IMR-90 (cell line): Measurements from ENCODE around the gene ADORA2A. TPM values are rescaled to one million over a fixed set of nuclear protein-coding genes. Genes with fewer than 3 reads are reported as not detected.

Experiments
- ATAC-seq: fragments of 200-7000 bp; cut with Tn5 transposase; 2 replicates; pipeline ENCODE4 v1.9.1; 2020; ENCODE audit warnings: low read depth, mild to moderate bottlenecking, moderate library complexity
- BruUV-seq: library from RNA; stranded (reverse); fragments of 400-500 nt; replicated peaks from 2 replicates; lab custom pipeline; 2021; lab: Mats Ljungman, UMichigan
- CTCF ChIA-PET: fragments of 300-600 bp; formaldehyde crosslinking; extraction: SDS; loops from one replicate; lab custom pipeline; 2021; ENCODE audit warnings: antibody characterized with exemption; lab: Yijun Ruan, JAX
- POLR2A ChIA-PET: fragments of 300-600 bp; sonication (Branson Sonifier 250); formaldehyde crosslinking; loops from one replicate; lab custom pipeline; 2022; ENCODE audit warnings: antibody characterized with exemption; ENCODE audit not compliant: unreplicated experiment; lab: Charles Lee
- DNase-seq: peaks from one replicate; pipeline ENCODE4 v3.0.0; 2013
- H2AFZ ChIP-seq: replicated peaks from 2 replicates; pipeline ENCODE3; 2013; ENCODE audit warnings: low read length, mild to moderate bottlenecking; ENCODE audit not compliant: poor library complexity
- H2AK5ac ChIP-seq: 2 replicates; pipeline ENCODE4 v1.6.1; 2013; ENCODE audit warnings: low read depth, low read length, inconsistent platforms
- H2AK9ac ChIP-seq: replicated peaks from 2 replicates; pipeline ENCODE3; 2013; ENCODE audit warnings: mild to moderate bottlenecking, low read depth, low read length, moderate library complexity; ENCODE audit not compliant: poor library complexity
- H2BK120ac ChIP-seq: 2 replicates; pipeline ENCODE4 v1.6.1; 2013; ENCODE audit warnings: low read depth, low read length, inconsistent platforms
- H2BK15ac ChIP-seq: 3 replicates; pipeline ENCODE4 v1.6.1; 2013; ENCODE audit warnings: low read depth, low read length, inconsistent platforms
- H2BK20ac ChIP-seq: 2 replicates; pipeline ENCODE4 v1.6.1; 2013; ENCODE audit warnings: low read depth, mild to moderate bottlenecking, inconsistent platforms, low read length, moderate library complexity
- H2BK5ac ChIP-seq: 2 replicates; pipeline ENCODE4 v1.6.1; 2013; ENCODE audit warnings: mild to moderate bottlenecking, low read depth, low read length, inconsistent platforms; ENCODE audit not compliant: poor library complexity, severe bottlenecking
- H3K14ac ChIP-seq: replicated peaks from 2 replicates; pipeline ENCODE4 v1.6.1; 2013; ENCODE audit warnings: low read depth, low read length, inconsistent platforms
- H3K18ac ChIP-seq: 2 replicates; pipeline ENCODE4 v1.6.1; 2013; ENCODE audit warnings: low read depth, low read length, control low read depth
- H3K23ac ChIP-seq: 2 replicates; pipeline ENCODE4 v1.6.1; 2013; ENCODE audit warnings: low read depth, low read length, inconsistent platforms
- H3K27ac ChIP-seq: 2 replicates; pipeline ENCODE4 v1.5.1; 2013; ENCODE audit warnings: mild to moderate bottlenecking, control low read depth, low read length; ENCODE audit not compliant: insufficient read depth
- H3K27me3 ChIP-seq: 2 replicates; pipeline ENCODE4 v1.6.1; 2013; ENCODE audit warnings: low read length; ENCODE audit not compliant: control insufficient read depth, insufficient read depth
- H3K36me3 ChIP-seq: 2 replicates; pipeline ENCODE4 v1.6.1; 2013; ENCODE audit warnings: low read length, mixed read lengths; ENCODE audit not compliant: control insufficient read depth, insufficient read depth
- H3K4ac ChIP-seq: 2 replicates; pipeline ENCODE4 v1.6.1; 2013; ENCODE audit warnings: low read depth, low read length, inconsistent platforms
- H3K4me1 ChIP-seq: 2 replicates; pipeline ENCODE4 v1.6.1; 2013; ENCODE audit warnings: low read length, mixed read lengths; ENCODE audit not compliant: control insufficient read depth, insufficient read depth
- H3K4me2 ChIP-seq: 2 replicates; pipeline ENCODE4 v1.6.1; 2013; ENCODE audit warnings: low read depth, mild to moderate bottlenecking, control low read depth, low read length, moderate library complexity
- H3K4me3 ChIP-seq: 2 replicates; pipeline ENCODE4 v1.5.1; 2013; ENCODE audit warnings: low read depth, mild to moderate bottlenecking, control low read depth, low read length, moderate library complexity; ENCODE audit not compliant: insufficient read depth
- H3K56ac ChIP-seq: 2 replicates; pipeline ENCODE4 v1.6.1; 2013; ENCODE audit warnings: low read length, inconsistent platforms; ENCODE audit not compliant: insufficient read depth; ENCODE audit errors: extremely low read depth
- H3K79me1 ChIP-seq, 2 experiments: 2 replicates each; pipeline ENCODE4 v1.6.1; 2013; ENCODE audit warnings: low read length in 2 of 2, inconsistent platforms in 1 of 2, low read depth in 1 of 2
- H3K9ac ChIP-seq: 2 replicates; pipeline ENCODE4 v1.6.1; 2013; ENCODE audit warnings: low read depth, low read length, control low read depth
- H3K9me1 ChIP-seq: 2 replicates; pipeline ENCODE4 v1.6.1; 2013; ENCODE audit warnings: low read length, inconsistent platforms; ENCODE audit not compliant: insufficient read depth
- H3K9me3 ChIP-seq: 2 replicates; pipeline ENCODE4 v1.6.1; 2013; ENCODE audit warnings: low read length; ENCODE audit not compliant: control insufficient read depth, insufficient read depth
- H4K20me1 ChIP-seq: 2 replicates; pipeline ENCODE4 v1.6.1; 2013; ENCODE audit warnings: low read length, inconsistent platforms; ENCODE audit not compliant: insufficient read depth
- H4K5ac ChIP-seq: 2 replicates; pipeline ENCODE4 v1.6.1; 2013; ENCODE audit warnings: mild to moderate bottlenecking, low read depth, low read length, control low read depth
- H4K8ac ChIP-seq, 2 experiments: 2 replicates each; pipeline ENCODE4 v1.6.1; 2013; ENCODE audit warnings: low read depth in 2 of 2, low read length in 2 of 2, control low read depth in 1 of 2, inconsistent platforms in 1 of 2
- H4K91ac ChIP-seq: 2 replicates; pipeline ENCODE4 v1.6.1; 2013; ENCODE audit warnings: low read depth, low read length, inconsistent platforms; ENCODE audit not compliant: insufficient read depth
- BHLHE40 ChIP-seq: fragments of 150-350 bp; IDR thresholded peaks from 2 replicates; pipeline ENCODE4 v1.6.1; 2016; ENCODE audit warnings: mild to moderate bottlenecking, low read depth, low read length
- CEBPB ChIP-seq: IDR thresholded peaks from 2 replicates; pipeline ENCODE4 v1.6.1; 2012; ENCODE audit warnings: low read depth, low read length, improper control_type of control experiment
- CHD1 ChIP-seq: IDR thresholded peaks from 2 replicates; pipeline ENCODE4 v1.6.1; 2012; ENCODE audit warnings: low read depth, low read length, improper control_type of control experiment
- MAFK ChIP-seq: IDR thresholded peaks from 2 replicates; pipeline ENCODE4 v1.6.1; 2012; ENCODE audit warnings: low read depth, low read length, improper control_type of control experiment
- MAZ ChIP-seq: IDR thresholded peaks from 2 replicates; pipeline ENCODE4 v1.6.1; 2012; ENCODE audit warnings: low read depth, mild to moderate bottlenecking, low read length, improper control_type of control experiment, moderate library complexity, borderline replicate concordance
- NFE2L2 ChIP-seq: fragments of 150-350 bp; IDR thresholded peaks from 2 replicates; pipeline ENCODE4 v1.6.1; 2016; ENCODE audit warnings: low read depth, mild to moderate bottlenecking, low read length
- POLR2A ChIP-seq: IDR thresholded peaks from 2 replicates; pipeline ENCODE4 v1.6.1; 2012; ENCODE audit warnings: mild to moderate bottlenecking, low read depth, low read length
- RAD21 ChIP-seq: IDR thresholded peaks from 2 replicates; pipeline ENCODE4 v1.6.1; 2012; ENCODE audit warnings: low read length, improper control_type of control experiment
- RCOR1 ChIP-seq: IDR thresholded peaks from 2 replicates; pipeline ENCODE4 v1.6.1; 2012; ENCODE audit warnings: mild to moderate bottlenecking, low read length, improper control_type of control experiment; ENCODE audit not compliant: insufficient replicate concordance
- RFX5 ChIP-seq: IDR thresholded peaks from 2 replicates; pipeline ENCODE4 v1.8.0; 2012; ENCODE audit warnings: low read depth, mild to moderate bottlenecking, low read length, moderate library complexity
- SMC3 ChIP-seq: fragments of 150-350 bp; IDR thresholded peaks from 2 replicates; pipeline ENCODE4 v1.6.1; 2016; ENCODE audit warnings: low read depth, mild to moderate bottlenecking, antibody characterized with exemption, low read length, moderate library complexity
- WGBS, 2 experiments: methylation state at CpG; one replicate each; pipeline versions ENCODE4 v1.1.5 to v1.1.7; 2013; ENCODE audit warnings: missing lambda C conversion rate in 2 of 2; ENCODE audit not compliant: insufficient read length in 1 of 2; ENCODE audit errors: extremely low coverage in 2 of 2; 5-methylcytosine and 5-hydroxymethylcytosine counted together
- dilution Hi-C: fragments of 300-500 bp; cut with HindIII; formaldehyde crosslinking; loops from one replicate; pipeline ENCODE4 v1.14.3; 2018; ENCODE audit warnings: low sequenced_read_pairs; ENCODE audit not compliant: unreplicated experiment
- in situ Hi-C: fragments of 300-500 bp; cut with MboI; formaldehyde crosslinking; loops from 3 replicates; pipeline ENCODE4 v1.14.3; 2019; ENCODE audit warnings: low sequenced_read_pairs, inconsistent platforms, mixed read lengths
- intact Hi-C: fragments of 100-400 bp; cut with micrococcal nuclease; formaldehyde crosslinking; loops from 2 replicates; pipeline ENCODE4 v1.10.0; 2022
- polyA plus RNA-seq, 3 experiments: library from polyadenylated mRNA; depleted of rRNA; stranded (reverse); fragments of >200 nt; gene quantifications; 2 replicates each; pipeline ENCODE4 v1.2.3, GENCODE V29; 2012; ENCODE audit warnings: low replicate concordance in 1 of 3
- total RNA-seq: library from RNA; depleted of rRNA; stranded (reverse); fragments of >200 nt; gene quantifications from 2 replicates; pipeline ENCODE4 v1.2.3, GENCODE V29; 2012
- TF ChIP-seq, protein P1 (sequence below): conservative IDR thresholded peaks from 2 replicates; pipeline ENCODE4 v1.5.1; 2012; ENCODE audit warnings: mild to moderate bottlenecking, low read depth, low read length, improper control_type of control experiment

Gene ADORA2A
- total and polyA plus RNA-seq, 2 of the 4 experiments (the other 2 are of a cell fraction), result 0.36 to 1.1 TPM

DNA sequence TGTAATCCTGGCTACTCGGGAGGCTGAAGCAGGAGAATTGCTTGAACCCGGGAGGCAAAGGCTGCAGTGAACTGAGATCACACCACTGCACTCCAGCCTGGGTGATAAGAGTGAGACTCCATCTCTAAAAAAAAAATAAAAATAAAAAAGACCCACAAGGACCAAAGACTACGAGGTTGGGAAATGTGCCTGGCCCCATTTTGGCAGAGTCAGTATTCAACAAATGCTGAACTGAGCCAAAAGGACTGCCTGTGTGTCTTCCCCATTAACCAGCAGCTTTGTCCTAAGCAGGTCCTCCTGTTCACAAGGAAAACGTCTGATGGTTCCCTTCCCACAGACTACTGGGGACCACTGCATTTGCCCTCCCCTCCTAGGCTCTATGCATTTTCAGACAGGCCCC, 27.6 kb downstream of the ADORA2A start:
- no peak overlapping the region for H2BK120ac ChIP-seq
- peak overlapping the region; percentile 51 for H2AFZ ChIP-seq
- H3K36me3 ChIP-seq, result no peaks in the 10 kb centered on the region
- H3K4ac ChIP-seq, result no peak overlapping the region
- ChIA-PET POLR2A (no interaction called here), CTCF (interaction anchor here (0.6 kb wide), 1 partner anchor 878 kb away, joined by 5 read pairs; no protein-coding TSS in a partner anchor)
- DNase-seq (no peak), ATAC-seq (no peak)
- H2BK20ac ChIP-seq, result no peak overlapping the region
- intact Hi-C loops, result no loop called here
- no peaks in the 10 kb centered on the region for H3K4me1 ChIP-seq
- no peak overlapping the region for H4K5ac ChIP-seq
- H3K79me1 ChIP-seq, result no peaks in the 10 kb centered on the region
- dilution Hi-C loops, result no loop called here
- no peak overlapping the region for H3K56ac ChIP-seq
- H2AK9ac ChIP-seq, result no peak overlapping the region
- no peak overlapping the region for H4K91ac ChIP-seq
- no peak overlapping the region for H2BK15ac ChIP-seq
- H2AK5ac ChIP-seq, result no peak overlapping the region
- no peak overlapping the region for H3K23ac ChIP-seq
- H3K9me1 ChIP-seq, result no peaks in the 10 kb centered on the region
- peaks cover 5% of the 10 kb centered on the region for H3K9me3 ChIP-seq
- H3K27ac ChIP-seq, result no peak overlapping the region
- no peak overlapping the region for H3K4me3 ChIP-seq
- no peak overlapping the region for H4K8ac ChIP-seq
- 33% methylated on average over 1 of the region's 4 CpGs; no CpG with 5 or more reads in 1 of the 2 experiments for WGBS, 2 experiments
- no peak overlapping the region for H3K18ac ChIP-seq
- in situ Hi-C loops, result no loop called here
- BruUV-seq, result no TSS peak
- H4K20me1 ChIP-seq, result no peaks in the 10 kb centered on the region
- TF ChIP-seq NFE2L2 (no peak), MAZ (no peak), CEBPB (no peak), RAD21 (no peak), RCOR1 (no peak), SMC3 (no peak), BHLHE40 (no peak), RFX5 (no peak), POLR2A (no peak), MAFK (no peak), CHD1 (no peak)
- TF ChIP-seq, protein P1, sequence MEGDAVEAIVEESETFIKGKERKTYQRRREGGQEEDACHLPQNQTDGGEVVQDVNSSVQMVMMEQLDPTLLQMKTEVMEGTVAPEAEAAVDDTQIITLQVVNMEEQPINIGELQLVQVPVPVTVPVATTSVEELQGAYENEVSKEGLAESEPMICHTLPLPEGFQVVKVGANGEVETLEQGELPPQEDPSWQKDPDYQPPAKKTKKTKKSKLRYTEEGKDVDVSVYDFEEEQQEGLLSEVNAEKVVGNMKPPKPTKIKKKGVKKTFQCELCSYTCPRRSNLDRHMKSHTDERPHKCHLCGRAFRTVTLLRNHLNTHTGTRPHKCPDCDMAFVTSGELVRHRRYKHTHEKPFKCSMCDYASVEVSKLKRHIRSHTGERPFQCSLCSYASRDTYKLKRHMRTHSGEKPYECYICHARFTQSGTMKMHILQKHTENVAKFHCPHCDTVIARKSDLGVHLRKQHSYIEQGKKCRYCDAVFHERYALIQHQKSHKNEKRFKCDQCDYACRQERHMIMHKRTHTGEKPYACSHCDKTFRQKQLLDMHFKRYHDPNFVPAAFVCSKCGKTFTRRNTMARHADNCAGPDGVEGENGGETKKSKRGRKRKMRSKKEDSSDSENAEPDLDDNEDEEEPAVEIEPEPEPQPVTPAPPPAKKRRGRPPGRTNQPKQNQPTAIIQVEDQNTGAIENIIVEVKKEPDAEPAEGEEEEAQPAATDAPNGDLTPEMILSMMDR, result no peak
- no peak overlapping the region for H3K9ac ChIP-seq
- H2BK5ac ChIP-seq, result no peak overlapping the region
- H3K27me3 ChIP-seq, result peaks cover 4% of the 10 kb centered on the region; the same call in 1 of the 2 replicates
- H3K14ac ChIP-seq, result no peak overlapping the region
- H3K4me2 ChIP-seq, result no peak overlapping the region
